ENCODE measurements around the gene SVOPL.

DNA sequence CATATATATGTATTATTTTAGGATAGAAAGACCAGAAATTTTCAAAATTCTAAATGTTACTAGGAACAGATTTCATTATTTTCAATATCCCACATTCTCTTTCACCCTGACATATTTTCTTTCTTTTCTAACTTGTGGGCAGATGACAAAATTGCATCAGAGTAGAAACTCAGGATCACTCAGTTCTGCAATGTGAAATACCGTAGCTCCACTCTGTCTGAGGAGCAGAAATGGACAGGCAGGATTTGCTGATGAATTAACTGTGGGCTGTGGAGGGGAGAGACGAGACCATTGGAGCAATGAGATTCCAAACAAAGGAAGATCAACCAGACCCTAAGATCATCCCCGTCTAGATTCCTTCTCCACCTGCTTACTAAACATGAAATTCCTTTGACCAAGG lies 37.0 kb upstream of the SVOPL start:
- TF ChIP-seq, protein P1, sequence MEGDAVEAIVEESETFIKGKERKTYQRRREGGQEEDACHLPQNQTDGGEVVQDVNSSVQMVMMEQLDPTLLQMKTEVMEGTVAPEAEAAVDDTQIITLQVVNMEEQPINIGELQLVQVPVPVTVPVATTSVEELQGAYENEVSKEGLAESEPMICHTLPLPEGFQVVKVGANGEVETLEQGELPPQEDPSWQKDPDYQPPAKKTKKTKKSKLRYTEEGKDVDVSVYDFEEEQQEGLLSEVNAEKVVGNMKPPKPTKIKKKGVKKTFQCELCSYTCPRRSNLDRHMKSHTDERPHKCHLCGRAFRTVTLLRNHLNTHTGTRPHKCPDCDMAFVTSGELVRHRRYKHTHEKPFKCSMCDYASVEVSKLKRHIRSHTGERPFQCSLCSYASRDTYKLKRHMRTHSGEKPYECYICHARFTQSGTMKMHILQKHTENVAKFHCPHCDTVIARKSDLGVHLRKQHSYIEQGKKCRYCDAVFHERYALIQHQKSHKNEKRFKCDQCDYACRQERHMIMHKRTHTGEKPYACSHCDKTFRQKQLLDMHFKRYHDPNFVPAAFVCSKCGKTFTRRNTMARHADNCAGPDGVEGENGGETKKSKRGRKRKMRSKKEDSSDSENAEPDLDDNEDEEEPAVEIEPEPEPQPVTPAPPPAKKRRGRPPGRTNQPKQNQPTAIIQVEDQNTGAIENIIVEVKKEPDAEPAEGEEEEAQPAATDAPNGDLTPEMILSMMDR (IDR thresholded peaks at IDR 0.05) = no peak
- TF ChIP-seq EZH2 (IDR thresholded peaks at IDR 0.05; ENCODE audit: borderline replicate concordance, insufficient read depth, low read depth, low read length, poor library complexity, severe bottlenecking) = no peak
